Breast epithelium (tissue), 3 donors: ENCODE data around the gene POLR1G.

Experiments used
- POLR2A ChIP-seq: fragments of 450-650 bp; IDR thresholded peaks from one replicate; pipeline ENCODE4 v1.6.1; 2016; ENCODE audit warnings: antibody characterized with exemption, mild to moderate bottlenecking, moderate library complexity
- POLR2AphosphoS5 ChIP-seq, 3 donors: sonication (generic); formaldehyde crosslinking; IDR thresholded peaks; one replicate each; pipeline ENCODE4 v1.6.1; 2017; ENCODE audit warnings: antibody characterized with exemption in 3 of 3
- TF ChIP-seq, protein P1 (sequence below), 3 donors: fragments of 450-650 bp; IDR thresholded peaks; one replicate each; pipeline ENCODE4 v1.5.1; 2016 to 2017; ENCODE audit warnings: antibody characterized with exemption in 3 of 3, mild to moderate bottlenecking in 3 of 3, moderate library complexity in 3 of 3

DNA sequence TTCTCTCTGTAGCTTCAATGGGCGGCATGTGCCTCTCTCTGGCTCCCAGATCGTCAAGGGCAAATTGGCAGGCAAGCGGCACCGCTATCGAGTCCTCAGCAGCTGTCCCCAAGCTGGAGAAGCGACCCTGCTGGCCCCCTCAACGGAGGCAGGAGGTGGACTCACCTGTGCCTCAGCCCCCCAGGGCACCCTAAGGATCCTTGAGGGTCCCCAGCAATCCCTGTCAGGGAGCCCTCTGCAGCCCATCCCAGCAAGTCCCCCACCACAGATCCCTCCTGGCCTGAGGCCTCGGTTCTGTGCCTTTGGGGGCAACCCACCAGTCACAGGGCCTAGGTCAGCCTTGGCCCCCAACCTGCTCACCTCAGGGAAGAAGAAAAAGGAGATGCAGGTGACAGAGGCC lies 1.7 kb downstream of the POLR1G start:
- TF ChIP-seq, protein P1, sequence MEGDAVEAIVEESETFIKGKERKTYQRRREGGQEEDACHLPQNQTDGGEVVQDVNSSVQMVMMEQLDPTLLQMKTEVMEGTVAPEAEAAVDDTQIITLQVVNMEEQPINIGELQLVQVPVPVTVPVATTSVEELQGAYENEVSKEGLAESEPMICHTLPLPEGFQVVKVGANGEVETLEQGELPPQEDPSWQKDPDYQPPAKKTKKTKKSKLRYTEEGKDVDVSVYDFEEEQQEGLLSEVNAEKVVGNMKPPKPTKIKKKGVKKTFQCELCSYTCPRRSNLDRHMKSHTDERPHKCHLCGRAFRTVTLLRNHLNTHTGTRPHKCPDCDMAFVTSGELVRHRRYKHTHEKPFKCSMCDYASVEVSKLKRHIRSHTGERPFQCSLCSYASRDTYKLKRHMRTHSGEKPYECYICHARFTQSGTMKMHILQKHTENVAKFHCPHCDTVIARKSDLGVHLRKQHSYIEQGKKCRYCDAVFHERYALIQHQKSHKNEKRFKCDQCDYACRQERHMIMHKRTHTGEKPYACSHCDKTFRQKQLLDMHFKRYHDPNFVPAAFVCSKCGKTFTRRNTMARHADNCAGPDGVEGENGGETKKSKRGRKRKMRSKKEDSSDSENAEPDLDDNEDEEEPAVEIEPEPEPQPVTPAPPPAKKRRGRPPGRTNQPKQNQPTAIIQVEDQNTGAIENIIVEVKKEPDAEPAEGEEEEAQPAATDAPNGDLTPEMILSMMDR (IDR thresholded peaks at IDR 0.05) = no peak
- TF ChIP-seq POLR2A (no peak), POLR2AphosphoS5 (IDR thresholded peaks at IDR 0.05) (no peak)
